Tibial artery (tissue), 4 donors: ENCODE results near the gene ADSS2.
A peak's percentile ranks its signal among the peaks of the same experiment; 100 is the strongest.

ENCODE experiments used
- DNase-seq, 2 donors: peaks; one replicate each; pipeline ENCODE4 v3.0.0-alpha.2; 2019
- H3K27ac ChIP-seq, 2 donors: fragments of 200-600 bp; sonication (generic) in 1 of 2; 1 replicate in 1 of 2; 2 replicates in 1 of 2; pipeline ENCODE4 v1.5.1; 2018 to 2019; ENCODE audit warnings: mild to moderate bottlenecking in 1 of 2
- H3K27me3 ChIP-seq, 2 donors: fragments of 200-600 bp; sonication (generic) in 1 of 2; one replicate each; pipeline versions ENCODE4 v1.5.1 to v1.6.0; 2016 to 2019
- H3K36me3 ChIP-seq, 3 donors: fragments of 200-600 bp; sonication (generic) in 2 of 3; one replicate each; pipeline ENCODE4 v1.5.1; 2016 to 2019; ENCODE audit warnings: mild to moderate bottlenecking in 2 of 3
- H3K4me1 ChIP-seq, 4 donors: fragments of 200-600 bp; sonication (generic) in 2 of 4; 1 replicate in 3 of 4; 2 replicates in 1 of 4; pipeline ENCODE4 v1.5.1; 2016 to 2019
- H3K4me3 ChIP-seq, 2 donors: fragments of 200-600 bp; sonication (generic) in 1 of 2; 1 replicate in 1 of 2; 2 replicates in 1 of 2; pipeline ENCODE4 v1.5.1; 2018 to 2019; ENCODE audit warnings: mild to moderate bottlenecking in 2 of 2
- H3K9me3 ChIP-seq, 3 donors: fragments of 200-600 bp; sonication (generic) in 1 of 3; one replicate each; pipeline ENCODE4 v1.5.1; 2016 to 2019
- intact Hi-C: fragments of 100-400 bp; cut with DNase I; formaldehyde crosslinking; loops from one replicate; pipeline ENCODE4 v1.15.0; 2023; ENCODE audit warnings: low total_unique reads
- TF ChIP-seq, protein P1 (sequence below), 2 experiments: fragments of 200-600 bp in 1 of 2; fragments of 450-650 bp in 1 of 2; IDR thresholded peaks; one replicate each; pipeline ENCODE4 v1.5.1; 2017 to 2019; ENCODE audit warnings: antibody characterized with exemption in 2 of 2, mild to moderate bottlenecking in 1 of 2, moderate library complexity in 1 of 2

The ADSS2 gene

DNA sequence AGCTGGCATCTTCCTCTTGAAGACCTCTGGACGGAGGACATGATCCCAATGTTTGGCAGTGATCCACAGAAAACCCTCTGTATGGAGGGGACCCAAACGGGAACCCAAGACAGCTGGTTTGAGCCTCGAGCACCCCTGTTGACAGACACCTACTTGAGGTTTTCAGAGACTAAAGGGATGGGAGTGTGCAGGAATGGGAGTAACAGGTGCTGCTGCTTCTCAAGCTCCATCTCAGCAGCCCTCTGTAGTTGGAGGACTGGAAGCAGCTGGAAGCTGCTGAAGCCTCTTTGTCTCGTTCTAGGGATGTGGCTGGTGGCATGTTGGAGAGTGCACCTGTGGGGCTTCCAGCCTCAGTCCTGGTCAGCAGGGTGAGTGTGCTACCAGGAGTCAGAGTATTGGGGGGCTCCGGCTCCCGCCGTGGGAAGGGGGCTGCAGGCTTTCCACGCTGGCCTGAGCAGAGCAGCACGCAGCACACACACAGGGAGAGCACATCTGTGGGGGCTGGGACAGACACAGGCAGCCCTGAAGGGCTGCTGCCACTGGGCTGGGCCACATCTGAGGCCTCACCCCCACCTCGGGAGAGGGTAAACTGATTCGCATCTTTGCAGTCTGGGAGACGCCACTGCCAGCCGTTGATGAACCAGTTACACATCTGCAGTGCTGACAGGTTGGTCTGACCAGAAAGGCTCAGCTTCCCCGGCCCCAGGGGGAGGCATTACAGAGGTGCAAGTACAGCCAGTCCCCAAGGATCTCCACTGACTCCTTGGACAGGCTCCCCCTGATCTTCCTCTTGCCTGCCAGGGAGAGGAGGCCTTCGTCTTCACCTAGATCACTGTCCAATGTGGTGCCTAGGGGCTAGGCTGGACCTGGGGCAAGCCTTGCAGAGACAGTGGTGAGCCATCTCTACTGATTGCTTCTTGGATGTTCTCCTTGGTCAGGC lies 56.6 kb downstream of the ADSS2 start:
- H3K9me3 ChIP-seq = no peaks in the 10 kb centered on the region
- DNase-seq = no peak
- TF ChIP-seq, protein P1, sequence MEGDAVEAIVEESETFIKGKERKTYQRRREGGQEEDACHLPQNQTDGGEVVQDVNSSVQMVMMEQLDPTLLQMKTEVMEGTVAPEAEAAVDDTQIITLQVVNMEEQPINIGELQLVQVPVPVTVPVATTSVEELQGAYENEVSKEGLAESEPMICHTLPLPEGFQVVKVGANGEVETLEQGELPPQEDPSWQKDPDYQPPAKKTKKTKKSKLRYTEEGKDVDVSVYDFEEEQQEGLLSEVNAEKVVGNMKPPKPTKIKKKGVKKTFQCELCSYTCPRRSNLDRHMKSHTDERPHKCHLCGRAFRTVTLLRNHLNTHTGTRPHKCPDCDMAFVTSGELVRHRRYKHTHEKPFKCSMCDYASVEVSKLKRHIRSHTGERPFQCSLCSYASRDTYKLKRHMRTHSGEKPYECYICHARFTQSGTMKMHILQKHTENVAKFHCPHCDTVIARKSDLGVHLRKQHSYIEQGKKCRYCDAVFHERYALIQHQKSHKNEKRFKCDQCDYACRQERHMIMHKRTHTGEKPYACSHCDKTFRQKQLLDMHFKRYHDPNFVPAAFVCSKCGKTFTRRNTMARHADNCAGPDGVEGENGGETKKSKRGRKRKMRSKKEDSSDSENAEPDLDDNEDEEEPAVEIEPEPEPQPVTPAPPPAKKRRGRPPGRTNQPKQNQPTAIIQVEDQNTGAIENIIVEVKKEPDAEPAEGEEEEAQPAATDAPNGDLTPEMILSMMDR (IDR thresholded peaks at IDR 0.05) = no peak
- no peak overlapping the region for H3K4me3 ChIP-seq
- intact Hi-C loops = no loop called here
- H3K27me3 ChIP-seq = no peaks in the 10 kb centered on the region
- H3K36me3 ChIP-seq = no peaks in the 10 kb centered on the region
- no peak overlapping the region for H3K27ac ChIP-seq
- no peaks in the 10 kb centered on the region for H3K4me1 ChIP-seq

DNA sequence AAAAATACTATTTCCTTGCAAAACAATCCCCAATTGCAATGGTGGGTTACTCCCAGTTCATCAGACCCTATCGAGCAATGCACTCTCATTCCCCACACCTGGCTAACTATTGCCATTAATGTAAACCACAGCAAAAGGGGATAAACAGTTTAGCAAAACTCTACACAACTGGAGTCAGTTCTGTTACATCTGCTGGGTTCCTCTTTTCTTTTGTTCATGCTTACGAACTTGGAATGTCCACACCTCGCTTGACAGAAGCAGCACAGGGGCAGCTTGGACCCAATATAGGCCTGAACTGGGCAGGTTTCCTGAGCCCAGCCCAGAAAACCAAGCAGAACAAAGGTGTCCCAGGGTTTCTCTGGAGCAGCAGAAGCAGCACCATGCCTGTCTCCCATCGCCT lies 57.4 kb downstream of the ADSS2 start:
- Histone ChIP-seq H3K4me1 (no peaks in the 10 kb centered on the region), H3K4me3 (no peak overlapping the region), H3K36me3 (no peaks in the 10 kb centered on the region), H3K9me3 (no peaks in the 10 kb centered on the region), H3K27me3 (no peaks in the 10 kb centered on the region), H3K27ac (no peak overlapping the region)
- DNase-seq = no peak
- TF ChIP-seq, protein P1 (IDR thresholded peaks at IDR 0.05) = no peak
- intact Hi-C loops = no loop called here

DNA sequence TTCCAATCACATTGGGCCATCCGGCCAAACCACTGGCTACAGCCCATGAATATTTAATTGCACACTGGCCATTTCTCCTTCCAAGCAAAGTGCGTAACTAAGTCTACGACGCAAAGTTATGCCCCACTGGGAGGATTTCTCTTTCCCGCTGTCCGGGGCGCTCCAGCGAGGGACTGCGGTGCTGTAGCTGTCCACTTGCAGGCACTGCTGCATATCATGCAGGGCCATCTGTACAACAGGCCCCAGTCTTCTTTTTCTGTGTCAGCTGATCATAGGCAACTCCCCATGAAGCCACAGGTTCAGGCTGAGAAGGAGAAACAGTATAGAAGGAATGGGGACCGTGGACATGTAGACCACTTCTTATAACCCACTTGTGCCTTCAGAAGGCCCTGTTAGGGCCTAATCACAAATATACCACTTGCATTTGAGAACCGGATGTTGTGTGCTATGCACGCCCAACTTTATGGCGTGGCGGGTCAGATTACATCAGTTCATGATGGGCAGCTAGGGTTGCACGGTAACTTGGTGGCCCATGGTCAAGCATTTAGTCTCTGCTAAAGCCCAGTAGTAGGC lies 58.0 kb downstream of the ADSS2 start:
- TF ChIP-seq, protein P1 (IDR thresholded peaks at IDR 0.05) = no peak
- no peaks in the 10 kb centered on the region for H3K27me3 ChIP-seq
- H3K27ac ChIP-seq = no peak overlapping the region
- H3K9me3 ChIP-seq = no peaks in the 10 kb centered on the region
- H3K4me1 ChIP-seq = peaks cover 0 to 4% (median 0%) of the 10 kb centered on the region in 4 donors
- no peak overlapping the region for H3K4me3 ChIP-seq
- H3K36me3 ChIP-seq = no peaks in the 10 kb centered on the region
- DNase-seq = no peak
- intact Hi-C loops = no loop called here

DNA sequence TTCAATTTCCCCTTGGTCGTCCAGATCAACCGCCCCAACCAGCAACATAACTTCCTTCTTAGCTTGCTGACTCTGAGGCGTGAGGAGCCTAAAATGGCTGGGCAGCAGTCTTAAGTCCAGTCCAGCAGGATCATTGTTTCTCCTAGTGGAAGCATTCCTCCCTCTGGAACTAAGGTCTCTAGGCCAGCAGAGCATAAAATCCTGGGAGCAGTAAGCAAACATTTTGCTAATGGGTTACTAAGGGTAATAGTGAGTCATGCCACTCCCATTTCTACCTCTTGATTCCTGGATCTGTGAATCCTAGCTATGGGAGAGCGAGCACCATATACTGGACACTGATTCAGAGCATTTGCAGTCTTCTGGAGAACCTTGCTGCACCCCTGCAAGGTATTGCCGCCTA lies 59.9 kb downstream of the ADSS2 start:
- no peak for DNase-seq
- no peaks in the 10 kb centered on the region for H3K27me3 ChIP-seq
- H3K36me3 ChIP-seq = no peaks in the 10 kb centered on the region
- peaks cover 0 to 5% (median 0%) of the 10 kb centered on the region in 4 donors for H3K4me1 ChIP-seq
- no peaks in the 10 kb centered on the region for H3K9me3 ChIP-seq
- no peak overlapping the region for H3K27ac ChIP-seq
- intact Hi-C loops = no loop called here
- H3K4me3 ChIP-seq = no peak overlapping the region
- TF ChIP-seq, protein P1 (IDR thresholded peaks at IDR 0.05) = no peak

DNA sequence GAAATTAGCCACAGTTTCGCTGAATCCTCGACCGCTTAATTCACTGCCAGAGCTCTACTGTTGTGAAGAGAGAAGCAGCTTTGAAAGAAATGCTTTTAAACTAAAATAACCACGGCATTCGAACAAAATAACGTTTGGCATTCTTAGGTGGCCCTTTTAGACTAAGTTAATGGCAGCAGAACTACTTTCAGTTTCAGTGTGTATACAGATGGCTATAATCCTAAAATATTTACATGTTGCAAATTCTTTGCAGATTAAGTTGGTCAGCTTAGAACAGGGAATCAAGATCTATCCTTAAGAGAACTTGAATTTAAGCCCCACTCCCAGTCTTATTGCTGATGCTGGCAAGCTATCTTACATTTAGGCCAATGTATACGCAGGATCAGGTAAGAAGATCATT lies 62.7 kb downstream of the ADSS2 start:
- TF ChIP-seq, protein P1 (IDR thresholded peaks at IDR 0.05) = no peak
- Histone ChIP-seq H3K9me3 (no peaks in the 10 kb centered on the region), H3K27ac (no peak overlapping the region), H3K36me3 (no peaks in the 10 kb centered on the region), H3K4me1 (peaks cover 0 to 5% (median 0%) of the 10 kb centered on the region in 4 donors), H3K4me3 (peak overlapping the region in 1 of 2 donors; percentile 2), H3K27me3 (no peaks in the 10 kb centered on the region)
- intact Hi-C loops = no loop called here
- no peak for DNase-seq
